HG02840 (cell line): ENCODE measurements around the gene ODF2.

ENCODE experiments used
- ATAC-seq: cut with Tn5 transposase; IDR thresholded peaks from one replicate; pipeline ENCODE4 v1.9.1; 2021; ENCODE audit warnings: mild to moderate bottlenecking, moderate library complexity, moderate number of reproducible peaks; ENCODE audit not compliant: unreplicated experiment, low FRiP score

ODF2 gene

DNA sequence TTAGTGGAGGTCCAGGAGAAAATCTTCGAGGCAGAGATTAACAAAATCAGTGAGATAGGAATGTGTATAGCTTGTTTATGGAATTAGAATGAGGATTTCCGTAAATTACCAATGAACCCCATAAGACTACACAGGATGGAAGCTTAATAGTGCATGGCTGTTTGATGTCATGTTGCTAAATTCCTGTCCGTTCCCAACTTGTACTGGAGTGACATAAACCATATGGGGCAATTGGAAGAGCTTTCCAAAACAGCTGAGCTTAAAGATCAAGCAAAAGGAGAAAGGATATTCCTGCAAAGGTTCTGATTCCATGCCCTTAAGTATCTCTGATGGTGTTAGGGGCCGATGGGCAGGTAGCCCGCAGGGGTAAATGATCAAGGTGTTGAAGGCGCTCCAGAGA lies 66.2 kb downstream of the ODF2 start:
- ATAC-seq = no peak

GRCh38 chr9:128523199-128523925 lies 67.6 kb downstream of the ODF2 start:
- no peak for ATAC-seq

- no peak for ATAC-seq
Measured at GRCh38 chr9:128526720-128527119, 70.9 kb downstream of the ODF2 start.

- no peak for ATAC-seq
Measured at GRCh38 chr9:128528445-128529160, 72.8 kb downstream of the ODF2 start.

- ATAC-seq = no peak
Measured at GRCh38 chr9:128529191-128529590, 73.4 kb downstream of the ODF2 start.

DNA sequence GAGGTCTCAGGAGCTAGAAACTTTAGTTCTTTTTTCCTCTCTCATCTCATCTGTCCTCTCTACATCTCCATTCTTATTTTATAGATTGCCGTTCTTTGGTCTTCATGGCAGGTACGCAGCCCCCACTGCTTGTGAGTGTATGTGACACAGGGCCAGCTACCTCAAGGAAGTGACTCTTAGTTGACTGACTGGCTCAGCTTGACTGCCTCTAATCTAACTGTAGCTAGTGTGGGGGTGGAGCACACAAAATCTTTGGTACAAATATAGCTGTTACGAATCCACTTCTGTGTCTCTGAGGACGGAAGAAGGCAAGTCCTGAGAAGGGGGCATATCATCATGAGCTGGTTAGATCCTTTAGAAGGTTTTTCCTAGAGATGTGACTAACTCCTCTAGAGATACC lies 76.8 kb downstream of the ODF2 start:
- no peak for ATAC-seq

DNA sequence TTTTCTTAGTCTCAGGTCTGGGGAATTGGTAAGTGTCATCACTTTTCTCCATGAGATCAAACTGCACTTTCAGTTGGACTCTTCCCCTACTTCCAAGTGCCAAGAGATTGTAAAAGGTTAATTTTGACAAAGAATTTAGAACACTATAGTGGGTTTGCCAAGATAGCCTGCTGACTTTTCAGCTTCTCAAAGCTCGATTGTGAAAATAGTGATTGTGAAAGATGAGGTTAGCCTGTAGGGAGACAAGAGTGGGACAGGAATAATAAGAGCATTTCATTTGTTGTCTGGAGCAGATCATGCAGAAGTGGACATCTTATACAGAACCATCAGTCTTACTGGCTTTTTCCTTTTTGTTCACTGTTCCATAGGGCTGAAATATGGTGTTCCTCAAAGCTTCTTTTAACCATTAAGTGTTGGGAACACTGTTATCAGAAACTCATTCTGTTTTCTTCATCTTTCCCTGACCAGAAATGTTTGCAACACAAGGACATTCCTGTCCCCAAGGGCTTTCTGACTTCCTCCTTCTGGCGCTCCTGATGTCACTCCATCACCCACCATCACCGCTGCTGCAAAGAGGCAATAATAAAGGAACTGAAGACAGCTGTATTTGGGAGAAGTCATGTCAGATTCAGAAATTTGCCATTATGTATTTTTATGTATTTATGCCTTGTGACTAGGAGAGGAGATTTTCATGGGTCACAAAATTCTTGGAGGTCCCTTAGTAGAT lies 85.0 kb downstream of the ODF2 start:
- ATAC-seq = no peak

DNA sequence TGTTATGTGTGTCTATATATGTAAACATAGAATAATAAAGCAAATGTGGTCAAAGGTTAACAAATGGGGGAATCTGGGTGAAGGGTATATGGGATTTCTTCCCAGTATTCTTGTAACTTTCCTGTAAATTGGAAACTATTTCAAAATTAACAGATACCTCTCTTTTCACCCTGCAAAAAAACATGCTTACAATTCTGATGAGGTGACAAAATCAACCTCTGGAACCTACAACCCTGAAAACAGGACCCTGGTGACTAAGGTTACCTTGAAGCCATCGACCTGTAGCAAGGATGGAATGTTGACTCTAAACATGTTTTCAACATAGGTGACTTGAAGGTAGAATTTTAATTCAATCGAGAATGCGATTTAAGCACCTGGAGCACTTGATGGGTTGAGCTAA lies 90.7 kb downstream of the ODF2 start:
- no peak for ATAC-seq

GRCh38 chr9:128548876-128549275 lies 93.1 kb downstream of the ODF2 start:
- ATAC-seq = no peak

GRCh38 chr9:128550226-128550625 lies 94.4 kb downstream of the ODF2 start:
- no peak for ATAC-seq
